ENCODE measurements around the gene IAH1. TPM values are rescaled to one million over a fixed set of nuclear protein-coding genes. Genes with fewer than 3 reads are reported as not detected.

IAH1 gene
- polyA plus RNA-seq, 1 donor (not counting 4 experiments of a cell fraction or from before 2014, with no cell fraction given), result 65.0 TPM

Other genes starting within 250 kb of the IAH1 start
- 84.9 to 169 TPM (median 110 TPM) in 3 replicates for gene ITGB1BP1, start 51.0 kb upstream of the IAH1 start, polyA plus RNA-seq
- gene CPSF3, start 50.9 kb upstream of the IAH1 start, polyA plus RNA-seq, result 21.1 to 42.8 TPM (median 31.1 TPM) in 3 replicates
- 12.4 to 14.3 TPM (median 13.3 TPM) in 3 replicates for gene ADAM17, start 81.3 kb downstream of the IAH1 start, polyA plus RNA-seq
- 365 to 593 TPM (median 369 TPM) in 3 replicates for gene YWHAQ, start 156.4 kb downstream of the IAH1 start, polyA plus RNA-seq